Hypothalamus (tissue), 51 donors: ENCODE results near the gene ERMN.

Experiments
- DNase-seq, 51 donors: peaks; one replicate each; lab custom pipeline; 2025; lab: John Stamatoyannopoulos, UW

ERMN gene

GRCh38 chr2:157333304-157334047 lies 7.9 kb upstream of the ERMN start:
- DNase-seq, result no peak

GRCh38 chr2:157329524-157329923 lies 3.9 kb upstream of the ERMN start:
- peak in 1 of 51 donors; percentile 2 for DNase-seq

GRCh38 chr2:157327621-157328500 lies 2.2 kb upstream of the ERMN start:
- DNase-seq, result peak in 50 of 51 donors; percentile 5 to 93 (median 57)

GRCh38 chr2:157327200-157327599 lies 1.6 kb upstream of the ERMN start:
- DNase-seq, result no peak

GRCh38 chr2:157326698-157327097 lies 1.1 kb upstream of the ERMN start:
- DNase-seq, result peak in 3 of 51 donors; percentile 10 to 57 (median 23)

- no peak for DNase-seq
These were observed 1.2 kb downstream of the ERMN start for GRCh38 chr2:157324331-157324843.

GRCh38 chr2:157322432-157322831 lies 3.2 kb downstream of the ERMN start:
- no peak for DNase-seq

GRCh38 chr2:157321466-157321865 lies 4.2 kb downstream of the ERMN start:
- peak in 2 of 51 donors; percentile 21 to 41 for DNase-seq

GRCh38 chr2:157320409-157320808 lies 5.2 kb downstream of the ERMN start:
- peak in 2 of 51 donors; percentile 16 to 75 for DNase-seq

- DNase-seq, result no peak
These were observed 5.8 kb downstream of the ERMN start for GRCh38 chr2:157319795-157320194.

GRCh38 chr2:157318884-157319283 lies 6.7 kb downstream of the ERMN start:
- DNase-seq, result no peak

- DNase-seq, result no peak
These were observed 9.7 kb downstream of the ERMN start for GRCh38 chr2:157315901-157316300.

GRCh38 chr2:157312866-157313486 lies 12.6 kb downstream of the ERMN start:
- DNase-seq, result no peak

- no peak for DNase-seq
These were observed 13.9 kb downstream of the ERMN start for GRCh38 chr2:157311706-157312105.

- DNase-seq, result no peak
These were observed 15.7 kb downstream of the ERMN start for GRCh38 chr2:157309878-157310277.

- peak in 1 of 51 donors; percentile 24 for DNase-seq
These were observed 18.6 kb downstream of the ERMN start for GRCh38 chr2:157307021-157307420.

GRCh38 chr2:157305723-157306110 lies 19.9 kb downstream of the ERMN start:
- DNase-seq, result no peak

- no peak for DNase-seq
These were observed 20.6 kb downstream of the ERMN start for GRCh38 chr2:157304811-157305722.

GRCh38 chr2:157303612-157304011 lies 22.0 kb downstream of the ERMN start:
- no peak for DNase-seq
